HL-60 (cell line): ENCODE data around the gene KIAA1671.

Source experiments
- DNase-seq, 2 experiments: peaks; one replicate each; pipeline ENCODE4 v3.0.0-alpha.2; 2010 to 2020; ENCODE audit warnings: low read depth in 1 of 2, low spot score in 1 of 2
- H3K27ac ChIP-seq: fragments of 250-450 bp; sonication (Bioruptor Pico); replicated peaks from 2 replicates; pipeline ENCODE4 v1.5.1; 2020; ENCODE audit warnings: mild to moderate bottlenecking, moderate library complexity
- H3K27me3 ChIP-seq: fragments of 250-450 bp; sonication (Bioruptor Pico); 2 replicates; pipeline ENCODE4 v1.5.1; 2021; ENCODE audit warnings: mild to moderate bottlenecking, moderate library complexity; ENCODE audit not compliant: insufficient read depth, poor library complexity, severe bottlenecking
- H3K4me3 ChIP-seq: replicated peaks from 2 replicates; pipeline ENCODE4 v1.5.1; 2011; ENCODE audit warnings: mild to moderate bottlenecking, control low read depth, low read length; ENCODE audit not compliant: insufficient read depth
- CTCF ChIP-seq: IDR thresholded peaks from one replicate; pipeline ENCODE4 v1.5.1; 2011; ENCODE audit warnings: low read length, control low read depth, inconsistent platforms; ENCODE audit not compliant: insufficient read depth
- GABPA ChIP-seq: IDR thresholded peaks from 2 replicates; pipeline ENCODE4 v1.6.1; 2012; ENCODE audit warnings: low read depth
- POLR2AphosphoS5 ChIP-seq: IDR thresholded peaks from 2 replicates; pipeline ENCODE4 v1.6.1; 2012; ENCODE audit warnings: low read depth
- REST ChIP-seq: IDR thresholded peaks from 2 replicates; pipeline ENCODE4 v1.6.1; 2012; ENCODE audit warnings: low read depth; ENCODE audit not compliant: insufficient replicate concordance
- SPI1 ChIP-seq: IDR thresholded peaks from 2 replicates; pipeline ENCODE4 v1.6.1; 2012; ENCODE audit warnings: low read depth, mild to moderate bottlenecking, borderline replicate concordance

KIAA1671 gene

GRCh38 chr22:25038239-25038638 lies 85.7 kb downstream of the KIAA1671 start:
- DNase-seq: no peak
- Histone ChIP-seq H3K27me3 (no peaks in the 10 kb centered on the region), H3K4me3 (no peak overlapping the region), H3K27ac (no peak overlapping the region)
- TF ChIP-seq SPI1 (no peak), REST (no peak), GABPA (no peak)

- Histone ChIP-seq H3K4me3 (no peak overlapping the region), H3K27ac (no peak overlapping the region), H3K27me3 (no peaks in the 10 kb centered on the region)
- TF ChIP-seq POLR2AphosphoS5 (no peak), REST (no peak), GABPA (no peak)
- no peak for DNase-seq
These were observed 86.3 kb downstream of the KIAA1671 start for GRCh38 chr22:25038771-25039170.

- Histone ChIP-seq H3K27ac (no peak overlapping the region), H3K4me3 (no peak overlapping the region), H3K27me3 (no peaks in the 10 kb centered on the region)
- DNase-seq: no peak
- TF ChIP-seq SPI1: no peak
- no peak for TF ChIP-seq GABPA
- no peak for TF ChIP-seq REST
- no peak for TF ChIP-seq CTCF
- TF ChIP-seq POLR2AphosphoS5: no peak
These were observed 86.7 kb downstream of the KIAA1671 start for GRCh38 chr22:25039255-25039654.

GRCh38 chr22:25039754-25040153 lies 87.2 kb downstream of the KIAA1671 start:
- no peak overlapping the region for H3K4me3 ChIP-seq
- no peak for TF ChIP-seq REST
- TF ChIP-seq CTCF: no peak
- TF ChIP-seq GABPA: no peak
- TF ChIP-seq POLR2AphosphoS5: no peak
- no peak for TF ChIP-seq SPI1
- H3K27me3 ChIP-seq: no peaks in the 10 kb centered on the region
- no peak overlapping the region for H3K27ac ChIP-seq
- no peak for DNase-seq
